ENCODE measurements around the gene ZNF624.

ZNF624 gene

GRCh38 chr17:16573466-16573865 is 80.2 kb downstream of the ZNF624 start:
- DNase-seq (ENCODE audit: low spot score), result no peak
- H3K4me1 ChIP-seq (ENCODE audit: insufficient read depth, poor library complexity, severe bottlenecking), result no peaks in the 10 kb centered on the region
- no peak for ATAC-seq (ENCODE audit: low read depth)
- no peaks in the 10 kb centered on the region for H3K36me3 ChIP-seq (ENCODE audit: low read depth)
- no peaks in the 10 kb centered on the region for H3K9me3 ChIP-seq (ENCODE audit: severe bottlenecking)
- H3K27me3 ChIP-seq (ENCODE audit: insufficient read depth, poor library complexity, severe bottlenecking), result no peaks in the 10 kb centered on the region
- H3K4me3 ChIP-seq (ENCODE audit: severe bottlenecking), result no peak overlapping the region
- no peak overlapping the region for H3K27ac ChIP-seq (ENCODE audit: poor library complexity, severe bottlenecking)
- no peak for TF ChIP-seq CTCF (IDR thresholded peaks at IDR 0.05; ENCODE audit: poor library complexity, severe bottlenecking)

Data from RWPE2 (cell line).